Testis (tissue), 3 donors: ENCODE results near the gene TCF12. TPM values are rescaled to one million over a fixed set of nuclear protein-coding genes. Genes with fewer than 3 reads are reported as not detected.

Experiments
- DNase-seq: peaks from one replicate; pipeline ENCODE4 v3.0.0-alpha.2; 2019
- H3K27ac ChIP-seq, 2 donors: fragments of 200-600 bp; sonication (generic); one replicate each; pipeline ENCODE4 v1.5.1; 2019
- H3K27me3 ChIP-seq: fragments of 200-600 bp; sonication (generic); one replicate; pipeline ENCODE4 v1.5.1; 2019
- H3K36me3 ChIP-seq: fragments of 200-600 bp; sonication (generic); one replicate; pipeline ENCODE4 v1.5.1; 2017; ENCODE audit warnings: low read depth; ENCODE audit errors: missing control alignments
- H3K4me1 ChIP-seq: fragments of 200-600 bp; sonication (generic); one replicate; pipeline ENCODE4 v1.5.1; 2019
- H3K4me3 ChIP-seq, 2 donors: fragments of 200-600 bp; sonication (generic); one replicate each; pipeline ENCODE4 v1.5.1; 2017 to 2019
- H3K9me3 ChIP-seq: fragments of 200-600 bp; sonication (generic); one replicate; pipeline ENCODE4 v1.5.1; 2017
- POLR2A ChIP-seq: fragments of 450-650 bp; IDR thresholded peaks from one replicate; pipeline ENCODE4 v1.6.1; 2017; ENCODE audit warnings: antibody characterized with exemption, mild to moderate bottlenecking, moderate library complexity
- WGBS, 2 donors: methylation state at CpG; one replicate each; pipeline ENCODE4 v1.1.5; 2018; 5-methylcytosine and 5-hydroxymethylcytosine counted together
- intact Hi-C: fragments of 100-400 bp; cut with DNase I; formaldehyde crosslinking; loops from one replicate; pipeline ENCODE4 v1.15.1; 2023; ENCODE audit warnings: low total_unique reads
- polyA plus RNA-seq: library from polyadenylated mRNA; stranded (reverse); fragments of 350-450 nt; fragmentation: Illumina TruSeq; extraction: RNeasy Lipid Tissue Mini Kit (QIAGEN cat#74804); gene quantifications from one replicate; pipeline ENCODE4 v1.2.3, GENCODE V29; 2014; ENCODE audit warnings: low read depth, low replicate concordance; ENCODE audit not compliant: insufficient read depth
- total RNA-seq, 2 donors: library from RNA; depleted of rRNA; stranded (reverse); fragments of >200 nt; gene quantifications; one replicate each; pipeline ENCODE4 v1.2.3, GENCODE V29; 2016
- TF ChIP-seq, protein P1 (sequence below), 3 experiments: fragments of 450-650 bp in 2 of 3; fragments of 200-600 bp in 1 of 3; sonication (generic) in 1 of 3; IDR thresholded peaks; one replicate each; pipeline ENCODE4 v1.5.1; 2016 to 2019; ENCODE audit warnings: antibody characterized with exemption in 3 of 3, mild to moderate bottlenecking in 2 of 3, moderate library complexity in 1 of 3

Gene TCF12
- total and polyA plus RNA-seq, 3 donors from 2014 or later = 51.8 to 152 (median 146) TPM

DNA sequence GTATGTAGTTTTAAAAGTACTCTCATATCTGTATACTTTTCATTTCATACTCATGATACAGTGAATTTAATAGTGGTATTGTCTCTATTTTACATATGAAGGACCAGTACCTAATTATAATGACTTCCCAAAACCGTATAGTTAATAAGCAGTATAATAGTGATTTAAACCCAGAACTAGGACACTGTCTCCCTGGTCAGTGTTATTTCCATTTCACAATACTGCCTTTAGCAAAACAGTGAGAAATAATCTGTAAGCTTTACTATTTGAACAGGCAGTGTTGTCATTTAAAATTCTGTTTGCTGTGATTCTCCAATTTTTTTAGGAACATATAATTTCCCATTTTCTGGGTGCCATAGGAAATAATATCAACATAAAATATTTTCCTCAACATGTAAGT lies 116.2 kb downstream of the TCF12 start:
- no peak for DNase-seq
- Histone ChIP-seq H3K27me3 (no peaks in the 10 kb centered on the region), H3K4me1 (no peaks in the 10 kb centered on the region), H3K27ac (no peak overlapping the region), H3K4me3 (no peak overlapping the region), H3K9me3 (no peaks in the 10 kb centered on the region), H3K36me3 (no peaks in the 10 kb centered on the region)
- WGBS, 2 donors = 70 to 73% methylated on average over 1 of the region's 1 CpG
- TF ChIP-seq, protein P1, sequence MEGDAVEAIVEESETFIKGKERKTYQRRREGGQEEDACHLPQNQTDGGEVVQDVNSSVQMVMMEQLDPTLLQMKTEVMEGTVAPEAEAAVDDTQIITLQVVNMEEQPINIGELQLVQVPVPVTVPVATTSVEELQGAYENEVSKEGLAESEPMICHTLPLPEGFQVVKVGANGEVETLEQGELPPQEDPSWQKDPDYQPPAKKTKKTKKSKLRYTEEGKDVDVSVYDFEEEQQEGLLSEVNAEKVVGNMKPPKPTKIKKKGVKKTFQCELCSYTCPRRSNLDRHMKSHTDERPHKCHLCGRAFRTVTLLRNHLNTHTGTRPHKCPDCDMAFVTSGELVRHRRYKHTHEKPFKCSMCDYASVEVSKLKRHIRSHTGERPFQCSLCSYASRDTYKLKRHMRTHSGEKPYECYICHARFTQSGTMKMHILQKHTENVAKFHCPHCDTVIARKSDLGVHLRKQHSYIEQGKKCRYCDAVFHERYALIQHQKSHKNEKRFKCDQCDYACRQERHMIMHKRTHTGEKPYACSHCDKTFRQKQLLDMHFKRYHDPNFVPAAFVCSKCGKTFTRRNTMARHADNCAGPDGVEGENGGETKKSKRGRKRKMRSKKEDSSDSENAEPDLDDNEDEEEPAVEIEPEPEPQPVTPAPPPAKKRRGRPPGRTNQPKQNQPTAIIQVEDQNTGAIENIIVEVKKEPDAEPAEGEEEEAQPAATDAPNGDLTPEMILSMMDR (IDR thresholded peaks at IDR 0.05) = no peak
- TF ChIP-seq POLR2A = no peak
- intact Hi-C loops = no loop called here

DNA sequence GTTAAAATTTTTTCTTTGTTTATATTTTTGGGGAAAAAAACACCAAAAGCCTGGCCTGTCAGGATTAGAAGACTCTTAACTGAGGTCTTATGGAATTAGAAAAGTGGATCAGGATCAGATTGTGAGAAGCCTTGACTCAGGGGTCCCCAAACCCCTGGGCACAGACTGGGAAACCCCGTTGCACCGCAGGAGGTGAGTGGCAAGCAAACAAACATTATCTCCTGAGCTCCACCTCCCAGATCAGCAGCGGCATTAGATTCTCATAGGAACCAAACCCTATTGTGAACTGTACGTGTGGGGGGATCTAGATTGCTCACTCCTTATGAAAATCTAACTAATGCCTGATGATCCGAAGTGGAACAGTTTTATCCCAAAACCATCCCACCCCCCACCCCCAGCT lies 117.2 kb downstream of the TCF12 start:
- TF ChIP-seq, protein P1 (IDR thresholded peaks at IDR 0.05) = no peak
- TF ChIP-seq POLR2A = no peak
- no peaks in the 10 kb centered on the region for H3K9me3 ChIP-seq
- no peak overlapping the region for H3K27ac ChIP-seq
- H3K4me3 ChIP-seq = no peak overlapping the region
- no peaks in the 10 kb centered on the region for H3K4me1 ChIP-seq
- no peak for DNase-seq
- 75 to 84% methylated on average over 4 of the region's 5 CpGs for WGBS, 2 donors
- no peaks in the 10 kb centered on the region for H3K27me3 ChIP-seq
- H3K36me3 ChIP-seq = no peaks in the 10 kb centered on the region
- intact Hi-C loops = no loop called here

DNA sequence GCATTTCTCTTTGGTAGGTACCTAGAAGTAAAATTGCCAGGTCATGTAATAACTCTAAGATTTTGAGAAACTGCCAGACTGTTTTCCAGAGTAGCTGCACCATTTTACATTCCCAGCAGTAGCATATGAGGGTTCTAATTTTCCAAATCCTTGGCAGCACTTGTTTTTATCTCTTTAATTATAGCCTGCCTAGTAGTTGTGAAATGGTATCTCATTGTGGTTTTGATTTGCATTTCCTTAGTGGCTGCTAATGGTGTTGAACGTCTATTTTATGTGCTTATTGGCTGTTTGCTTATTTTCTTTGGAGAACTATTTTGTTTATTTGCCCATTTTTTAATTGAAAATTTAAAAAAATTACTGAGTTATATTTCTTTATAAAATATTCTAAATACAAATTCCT lies 117.9 kb downstream of the TCF12 start:
- no peaks in the 10 kb centered on the region for H3K27me3 ChIP-seq
- no peak for DNase-seq
- H3K36me3 ChIP-seq = no peaks in the 10 kb centered on the region
- H3K9me3 ChIP-seq = no peaks in the 10 kb centered on the region
- TF ChIP-seq, protein P1 (IDR thresholded peaks at IDR 0.05) = no peak
- no peak for TF ChIP-seq POLR2A
- WGBS, 2 donors = 46 to 52% methylated on average over 1 of the region's 1 CpG
- H3K4me1 ChIP-seq = no peaks in the 10 kb centered on the region
- no peak overlapping the region for H3K4me3 ChIP-seq
- intact Hi-C loops = no loop called here
- H3K27ac ChIP-seq = no peak overlapping the region

DNA sequence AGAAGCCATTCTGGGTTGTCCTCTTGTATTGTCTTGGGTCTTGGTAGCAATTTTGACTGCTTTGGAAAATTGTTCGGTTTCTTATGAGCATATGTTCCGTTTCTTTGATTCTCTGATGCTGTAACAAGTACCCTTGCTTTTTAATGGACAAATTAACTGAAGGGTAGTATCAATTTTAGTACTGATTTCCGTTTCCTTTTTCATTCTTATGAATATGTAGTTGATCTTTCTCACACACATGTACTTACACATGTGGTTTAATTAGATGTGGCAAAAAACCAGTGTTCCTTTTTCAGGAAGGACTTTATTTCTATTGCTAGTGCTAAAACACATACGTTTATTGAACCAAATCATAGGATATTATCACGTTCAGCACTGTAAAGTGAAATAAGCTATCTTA lies 119.1 kb downstream of the TCF12 start:
- no peak for TF ChIP-seq POLR2A
- DNase-seq = no peak
- H3K36me3 ChIP-seq = no peaks in the 10 kb centered on the region
- H3K27ac ChIP-seq = no peak overlapping the region
- no peaks in the 10 kb centered on the region for H3K9me3 ChIP-seq
- no peak overlapping the region for H3K4me3 ChIP-seq
- WGBS, 2 donors = 90 to 95% methylated on average over 5 of the region's 5 CpGs
- no peaks in the 10 kb centered on the region for H3K4me1 ChIP-seq
- intact Hi-C loops = no loop called here
- no peaks in the 10 kb centered on the region for H3K27me3 ChIP-seq

DNA sequence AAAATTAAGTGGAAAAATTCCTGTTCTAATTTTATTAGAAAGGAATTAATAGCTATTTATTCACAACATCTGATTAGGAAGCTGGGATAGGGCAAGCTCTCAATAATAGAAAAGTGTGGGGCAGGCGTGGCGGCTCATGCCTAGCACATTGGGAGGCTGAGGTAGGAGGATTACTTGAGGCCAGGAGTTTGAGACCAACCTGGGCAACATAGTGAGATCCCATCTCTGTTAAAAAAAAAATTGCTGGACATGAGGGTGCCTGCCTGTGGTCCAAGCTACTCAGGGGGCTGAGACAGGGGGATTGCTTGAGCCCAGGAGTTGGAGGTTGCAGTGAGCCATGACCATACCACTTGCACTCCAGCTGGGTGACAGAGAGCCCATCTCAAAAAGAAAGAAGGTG lies 119.6 kb downstream of the TCF12 start:
- WGBS, 2 donors = 94% methylated on average over 2 of the region's 2 CpGs
- no peak for DNase-seq
- Histone ChIP-seq H3K9me3 (no peaks in the 10 kb centered on the region), H3K4me3 (no peak overlapping the region), H3K4me1 (no peaks in the 10 kb centered on the region), H3K27me3 (no peaks in the 10 kb centered on the region), H3K36me3 (no peaks in the 10 kb centered on the region), H3K27ac (no peak overlapping the region)
- intact Hi-C loops = no loop called here
- TF ChIP-seq POLR2A = no peak
- TF ChIP-seq, protein P1 (IDR thresholded peaks at IDR 0.05) = no peak
